ENCODE results near the gene IL24.

GRCh38 chr1:206891412-206891811, 5.8 kb upstream of the IL24 start:
- TF ChIP-seq EZH2 (IDR thresholded peaks at IDR 0.05) (no peak), CTCF (IDR thresholded peaks at IDR 0.05) (no peak), EZH2phosphoT487 (IDR thresholded peaks at IDR 0.05) (no peak)
